WERI-Rb-1 (cell line): ENCODE data around the gene FAIM.

Experiments
- DNase-seq: peaks from one replicate; pipeline ENCODE4 v3.0.0-alpha.2; 2020
- H3K27ac ChIP-seq: fragments of 250-450 bp; sonication (Bioruptor Pico); 2 replicates; pipeline ENCODE4 v1.5.1; 2020; ENCODE audit warnings: mild to moderate bottlenecking, moderate library complexity
- H3K27me3 ChIP-seq: fragments of 250-450 bp; sonication (Bioruptor Pico); 2 replicates; pipeline ENCODE4 v1.5.1; 2021; ENCODE audit warnings: mild to moderate bottlenecking, low read depth, moderate library complexity; ENCODE audit not compliant: insufficient read depth, severe bottlenecking
- H3K36me3 ChIP-seq: fragments of 250-450 bp; sonication (Bioruptor Pico); 2 replicates; pipeline ENCODE4 v1.5.1; 2020; ENCODE audit warnings: mild to moderate bottlenecking, moderate library complexity
- H3K4me3 ChIP-seq: 2 replicates; pipeline ENCODE4 v1.5.1; 2011; ENCODE audit warnings: low read depth, mild to moderate bottlenecking, control low read depth, low read length
- H3K9me3 ChIP-seq: fragments of 250-450 bp; sonication (Bioruptor Pico); 2 replicates; pipeline ENCODE4 v1.5.1; 2021; ENCODE audit warnings: mild to moderate bottlenecking, moderate library complexity; ENCODE audit not compliant: severe bottlenecking
- TF ChIP-seq, protein P1 (sequence below): IDR thresholded peaks from 2 replicates; pipeline ENCODE4 v1.5.1; 2011; ENCODE audit warnings: low read depth, mild to moderate bottlenecking, control low read depth, inconsistent platforms, low read length

Gene FAIM

DNA sequence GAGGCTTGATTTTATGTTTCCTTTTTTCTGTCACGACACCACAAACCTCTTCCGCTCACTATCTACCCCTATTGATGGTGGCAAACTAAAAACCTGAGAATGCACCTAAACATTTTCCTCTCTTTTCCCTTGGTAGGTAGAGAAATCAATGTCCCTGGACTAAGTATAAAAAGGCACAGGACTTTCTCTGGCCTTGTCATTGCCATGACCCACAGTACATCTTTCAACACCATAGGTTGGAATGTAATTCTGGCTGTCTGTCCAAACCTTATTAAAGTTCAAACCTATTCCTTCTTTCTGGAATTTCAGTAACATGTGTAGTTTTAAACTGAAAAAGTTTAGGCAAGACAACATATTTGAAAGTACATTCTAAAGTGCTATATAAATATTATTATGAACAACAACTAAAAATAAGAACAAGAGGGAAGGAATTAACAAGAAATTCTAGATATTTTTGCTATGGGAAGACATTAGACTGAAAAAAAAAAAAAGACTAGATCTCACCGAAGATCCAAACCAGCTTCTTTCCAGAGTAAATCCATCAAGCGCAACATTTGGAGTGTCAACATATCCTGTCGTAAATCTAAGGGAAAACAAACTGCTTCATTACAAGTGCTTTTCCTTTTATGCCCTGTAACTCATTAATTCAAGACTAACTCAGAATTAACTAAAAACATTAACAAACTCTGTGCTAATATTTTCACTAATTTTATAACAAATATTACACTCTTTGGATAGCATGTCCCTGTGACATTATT is 73.1 kb downstream of the FAIM start:
- H3K27me3 ChIP-seq: no peaks in the 10 kb centered on the region
- H3K4me3 ChIP-seq: no peak overlapping the region
- no peak overlapping the region for H3K27ac ChIP-seq
- no peaks in the 10 kb centered on the region for H3K36me3 ChIP-seq
- TF ChIP-seq, protein P1, sequence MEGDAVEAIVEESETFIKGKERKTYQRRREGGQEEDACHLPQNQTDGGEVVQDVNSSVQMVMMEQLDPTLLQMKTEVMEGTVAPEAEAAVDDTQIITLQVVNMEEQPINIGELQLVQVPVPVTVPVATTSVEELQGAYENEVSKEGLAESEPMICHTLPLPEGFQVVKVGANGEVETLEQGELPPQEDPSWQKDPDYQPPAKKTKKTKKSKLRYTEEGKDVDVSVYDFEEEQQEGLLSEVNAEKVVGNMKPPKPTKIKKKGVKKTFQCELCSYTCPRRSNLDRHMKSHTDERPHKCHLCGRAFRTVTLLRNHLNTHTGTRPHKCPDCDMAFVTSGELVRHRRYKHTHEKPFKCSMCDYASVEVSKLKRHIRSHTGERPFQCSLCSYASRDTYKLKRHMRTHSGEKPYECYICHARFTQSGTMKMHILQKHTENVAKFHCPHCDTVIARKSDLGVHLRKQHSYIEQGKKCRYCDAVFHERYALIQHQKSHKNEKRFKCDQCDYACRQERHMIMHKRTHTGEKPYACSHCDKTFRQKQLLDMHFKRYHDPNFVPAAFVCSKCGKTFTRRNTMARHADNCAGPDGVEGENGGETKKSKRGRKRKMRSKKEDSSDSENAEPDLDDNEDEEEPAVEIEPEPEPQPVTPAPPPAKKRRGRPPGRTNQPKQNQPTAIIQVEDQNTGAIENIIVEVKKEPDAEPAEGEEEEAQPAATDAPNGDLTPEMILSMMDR: no peak
- H3K9me3 ChIP-seq: no peaks in the 10 kb centered on the region
- no peak for DNase-seq

- TF ChIP-seq, protein P1: no peak
- no peaks in the 10 kb centered on the region for H3K9me3 ChIP-seq
- no peak for DNase-seq
- H3K27me3 ChIP-seq: no peaks in the 10 kb centered on the region
- H3K36me3 ChIP-seq: no peaks in the 10 kb centered on the region
- no peak overlapping the region for H3K27ac ChIP-seq
- no peak overlapping the region for H3K4me3 ChIP-seq
These were observed 74.1 kb downstream of the FAIM start for GRCh38 chr3:138682648-138683047.
